ENCODE measurements around the gene RNF207. TPM values are rescaled to one million over a fixed set of nuclear protein-coding genes. Genes with fewer than 3 reads are reported as not detected.
"Not testable (repeated sequence)": the region's sequence is repeated elsewhere in the genome, so short reads cannot be mapped to it uniquely, and the experiment has no call there.

Gene RNF207
- total RNA-seq, 2 donors from 2014 or later = 28.9 to 53.0 TPM

DNA sequence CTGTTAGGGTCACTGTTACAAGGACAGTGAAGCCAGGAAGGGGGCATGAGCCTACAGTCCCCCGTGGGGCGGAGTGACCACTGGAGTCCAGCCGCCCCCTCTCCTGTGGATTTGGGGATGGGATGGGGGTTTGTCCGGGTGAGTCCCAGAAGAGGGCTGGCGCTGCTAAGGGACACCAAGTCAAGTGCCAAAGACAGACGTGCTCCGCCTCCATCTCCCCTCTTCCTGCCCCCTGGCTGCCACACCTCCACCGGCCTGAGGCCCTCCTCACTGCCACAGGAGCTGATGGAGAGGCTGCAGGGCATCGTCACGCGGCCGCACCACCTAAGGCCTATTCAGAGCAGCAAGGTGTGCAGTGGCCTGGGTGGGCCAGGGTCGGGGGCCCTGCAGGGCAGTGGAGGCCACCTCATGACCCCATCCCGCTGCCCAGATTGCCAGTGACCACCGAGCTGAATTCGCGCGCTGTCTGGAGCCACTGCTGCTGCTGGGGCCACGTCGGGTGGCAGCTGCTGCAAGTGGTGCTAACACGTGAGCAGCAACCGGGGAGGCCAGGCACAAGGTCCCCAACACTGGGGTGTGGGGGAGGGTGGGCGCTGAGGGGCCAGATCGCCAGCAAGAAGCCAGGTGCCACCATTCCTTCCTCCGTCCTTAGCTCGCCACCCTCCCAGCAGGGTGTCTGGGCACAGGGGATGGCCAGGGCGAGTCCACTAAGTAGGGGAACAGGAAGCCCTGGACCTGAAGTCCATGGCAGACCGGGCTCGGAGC is 4.9 kb downstream of the RNF207 start:
- Histone ChIP-seq H3K9me3 (no peaks in the 10 kb centered on the region), H3K27me3 (no peaks in the 10 kb centered on the region), H3K27ac (no peak overlapping the region), H3K4me3 (no peak overlapping the region), H3K4me1 (peaks cover 0 to 39% of the 10 kb centered on the region in 2 donors), H3K36me3 (peaks cover 26% of the 10 kb centered on the region)
- TF ChIP-seq, protein P1, sequence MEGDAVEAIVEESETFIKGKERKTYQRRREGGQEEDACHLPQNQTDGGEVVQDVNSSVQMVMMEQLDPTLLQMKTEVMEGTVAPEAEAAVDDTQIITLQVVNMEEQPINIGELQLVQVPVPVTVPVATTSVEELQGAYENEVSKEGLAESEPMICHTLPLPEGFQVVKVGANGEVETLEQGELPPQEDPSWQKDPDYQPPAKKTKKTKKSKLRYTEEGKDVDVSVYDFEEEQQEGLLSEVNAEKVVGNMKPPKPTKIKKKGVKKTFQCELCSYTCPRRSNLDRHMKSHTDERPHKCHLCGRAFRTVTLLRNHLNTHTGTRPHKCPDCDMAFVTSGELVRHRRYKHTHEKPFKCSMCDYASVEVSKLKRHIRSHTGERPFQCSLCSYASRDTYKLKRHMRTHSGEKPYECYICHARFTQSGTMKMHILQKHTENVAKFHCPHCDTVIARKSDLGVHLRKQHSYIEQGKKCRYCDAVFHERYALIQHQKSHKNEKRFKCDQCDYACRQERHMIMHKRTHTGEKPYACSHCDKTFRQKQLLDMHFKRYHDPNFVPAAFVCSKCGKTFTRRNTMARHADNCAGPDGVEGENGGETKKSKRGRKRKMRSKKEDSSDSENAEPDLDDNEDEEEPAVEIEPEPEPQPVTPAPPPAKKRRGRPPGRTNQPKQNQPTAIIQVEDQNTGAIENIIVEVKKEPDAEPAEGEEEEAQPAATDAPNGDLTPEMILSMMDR (IDR thresholded peaks at IDR 0.05) = no peak
- no peak for DNase-seq (ENCODE audit: low spot score)

DNA sequence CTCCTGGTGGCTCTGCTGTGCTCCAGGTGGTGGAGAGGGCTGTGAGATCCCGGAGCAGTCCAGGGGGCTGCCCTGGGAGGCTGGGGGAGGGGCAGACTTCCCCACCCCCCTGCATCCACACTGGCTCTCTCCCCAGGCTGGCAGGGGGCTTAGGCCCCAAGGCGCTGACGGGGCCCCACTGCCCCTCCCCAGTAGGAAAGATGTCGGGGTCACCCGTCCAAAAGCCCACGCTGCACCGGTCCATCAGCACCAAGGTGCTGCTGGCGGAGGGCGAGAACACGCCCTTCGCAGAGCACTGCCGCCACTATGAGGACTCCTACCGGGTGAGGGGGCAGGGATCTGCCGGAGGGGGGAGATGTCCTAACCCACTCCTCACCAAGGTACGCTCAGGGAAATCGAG is 5.8 kb downstream of the RNF207 start:
- Histone ChIP-seq H3K27ac (no peak overlapping the region), H3K27me3 (no peaks in the 10 kb centered on the region), H3K4me1 (peaks cover 0 to 29% of the 10 kb centered on the region in 2 donors), H3K4me3 (no peak overlapping the region), H3K36me3 (peaks cover 28% of the 10 kb centered on the region), H3K9me3 (no peaks in the 10 kb centered on the region)
- DNase-seq (ENCODE audit: low spot score) = no peak
- TF ChIP-seq, protein P1 (IDR thresholded peaks at IDR 0.05) = no peak

DNA sequence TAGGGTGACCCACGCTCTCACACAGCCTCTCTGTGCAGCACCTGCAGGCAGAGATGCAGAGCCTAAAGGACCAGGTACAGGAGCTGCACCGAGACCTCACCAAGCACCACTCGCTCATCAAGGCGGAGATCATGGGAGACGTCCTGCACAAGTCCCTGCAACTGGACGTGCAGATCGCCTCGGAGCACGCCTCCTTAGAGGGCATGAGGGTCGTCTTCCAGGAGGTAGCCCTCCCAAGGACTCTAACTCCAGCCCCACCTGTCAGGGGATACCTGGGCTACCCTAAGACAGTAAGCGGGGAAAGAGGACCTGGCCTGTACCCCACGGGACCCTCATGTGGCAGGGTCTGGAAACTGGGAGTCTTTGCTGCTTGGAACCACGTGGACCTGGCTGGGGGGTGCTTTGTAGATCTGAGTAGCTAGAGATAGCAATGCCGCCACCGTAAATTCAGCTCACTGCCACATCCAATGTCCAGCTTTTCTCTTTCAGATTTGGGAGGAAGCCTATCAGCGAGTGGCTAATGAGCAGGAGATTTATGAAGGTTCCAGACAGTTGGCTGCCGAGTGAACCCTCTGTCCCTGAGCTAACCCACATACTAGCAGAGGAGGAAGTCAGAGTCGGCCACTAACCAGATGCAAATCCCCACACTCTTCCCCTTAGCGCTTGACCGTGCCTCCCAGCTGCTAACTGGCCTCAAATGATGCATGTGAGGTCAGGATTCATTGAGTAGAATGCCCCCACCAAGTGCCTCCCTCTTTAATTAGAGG is 6.5 kb downstream of the RNF207 start:
- peaks cover 0 to 23% of the 10 kb centered on the region in 2 donors for H3K4me1 ChIP-seq
- TF ChIP-seq, protein P1 (IDR thresholded peaks at IDR 0.05) = no peak
- H3K27ac ChIP-seq = no peak overlapping the region
- H3K9me3 ChIP-seq = no peaks in the 10 kb centered on the region
- H3K36me3 ChIP-seq = peaks cover 28% of the 10 kb centered on the region
- no peak for DNase-seq (ENCODE audit: low spot score)
- H3K4me3 ChIP-seq = no peak overlapping the region
- H3K27me3 ChIP-seq = no peaks in the 10 kb centered on the region

DNA sequence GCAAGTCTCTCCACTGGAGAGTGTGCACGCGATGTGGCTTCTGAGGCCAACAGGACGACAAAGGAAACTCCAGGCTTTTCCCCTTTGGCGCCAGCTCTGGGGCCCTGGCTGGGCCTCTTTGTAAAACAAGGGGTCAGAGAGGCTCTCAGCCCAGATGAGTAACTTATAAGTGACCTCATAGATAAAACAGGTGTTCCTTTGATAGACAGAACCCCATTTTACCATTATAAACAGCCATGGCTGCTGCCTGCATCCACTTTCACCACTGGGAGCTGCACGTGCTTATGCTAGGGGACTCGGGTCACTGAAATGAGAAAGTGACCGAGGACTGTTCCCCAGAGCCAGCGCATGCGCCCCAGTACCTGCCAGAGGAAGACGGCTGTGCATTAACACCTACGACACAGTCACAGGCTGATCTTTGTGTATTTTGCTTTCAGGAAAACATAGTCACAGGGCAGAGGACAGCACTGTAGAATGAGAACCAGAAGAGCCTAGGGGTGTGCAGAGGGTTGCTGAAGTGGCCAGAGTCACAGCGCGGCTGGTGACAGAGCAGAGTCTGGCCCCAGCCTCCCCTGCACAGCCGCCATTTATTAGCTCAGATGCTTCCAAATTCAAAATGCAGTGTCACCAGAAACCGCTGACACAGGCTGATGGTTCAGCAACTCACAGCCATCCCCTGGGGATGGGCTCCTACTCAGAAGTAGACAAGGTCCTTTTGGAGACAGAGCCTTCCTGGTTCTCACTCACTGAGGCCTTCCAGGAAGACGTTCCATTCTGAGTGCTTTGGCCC is 12.7 kb downstream of the RNF207 start:
- Histone ChIP-seq H3K36me3 (peaks cover 24% of the 10 kb centered on the region), H3K4me3 (no peak overlapping the region), H3K9me3 (no peaks in the 10 kb centered on the region), H3K27ac (no peak overlapping the region), H3K4me1 (peaks cover 0 to 17% of the 10 kb centered on the region in 2 donors), H3K27me3 (no peaks in the 10 kb centered on the region)
- TF ChIP-seq, protein P1 (IDR thresholded peaks at IDR 0.05) = no peak
- DNase-seq (ENCODE audit: low spot score) = no peak

DNA sequence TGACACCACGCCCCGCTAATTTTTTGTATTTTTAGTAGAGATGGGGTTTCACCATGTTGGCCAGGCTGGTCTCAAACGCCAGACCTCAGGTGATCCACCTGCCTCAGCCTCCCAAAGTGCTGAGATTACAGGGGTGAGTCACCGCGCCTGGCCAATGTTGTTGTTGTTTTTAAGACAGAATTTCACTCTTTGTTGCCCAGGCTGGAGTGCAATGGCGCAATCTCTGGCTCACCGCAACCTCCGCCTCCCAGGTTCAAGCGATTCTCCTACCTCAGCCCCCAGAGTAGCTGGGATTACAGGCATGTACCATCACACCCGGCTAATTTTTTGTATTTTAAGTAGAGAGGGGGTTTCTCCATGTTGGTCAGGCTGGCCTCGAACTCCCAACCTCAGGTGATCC is 13.7 kb downstream of the RNF207 start:
- peaks cover 35% of the 10 kb centered on the region for H3K36me3 ChIP-seq
- DNase-seq (ENCODE audit: low spot score); H3K27me3 ChIP-seq; H3K27ac ChIP-seq; H3K9me3 ChIP-seq; H3K4me3 ChIP-seq: not testable (repeated sequence)
- H3K4me1 ChIP-seq = peaks cover 0 to 28% of the 10 kb centered on the region in 2 donors

DNA sequence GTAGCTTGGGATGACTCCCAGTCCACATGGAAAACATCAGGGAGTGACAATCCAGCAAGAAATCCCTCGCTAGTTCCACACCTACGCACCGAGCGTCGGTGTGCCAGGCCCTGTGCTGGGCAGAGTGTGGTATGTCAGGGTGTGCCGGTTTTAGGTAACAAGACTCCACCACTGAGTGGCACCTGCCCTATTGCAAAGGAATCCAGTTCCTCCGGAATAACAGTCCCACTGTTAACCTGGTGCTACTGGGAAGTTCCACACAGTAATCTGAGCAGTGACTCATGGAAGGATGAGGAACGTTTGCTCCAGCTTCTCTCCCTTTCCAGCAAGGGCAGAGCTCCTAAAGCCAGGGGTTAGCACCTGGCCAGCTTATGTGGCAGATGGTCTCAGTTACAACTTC is 14.3 kb downstream of the RNF207 start:
- no peaks in the 10 kb centered on the region for H3K27me3 ChIP-seq
- H3K36me3 ChIP-seq = peaks cover 40% of the 10 kb centered on the region
- H3K4me3 ChIP-seq = no peak overlapping the region
- DNase-seq (ENCODE audit: low spot score) = no peak
- TF ChIP-seq, protein P1 (IDR thresholded peaks at IDR 0.05) = no peak
- H3K9me3 ChIP-seq = no peaks in the 10 kb centered on the region
- H3K27ac ChIP-seq = no peak overlapping the region
- peaks cover 0 to 34% of the 10 kb centered on the region in 2 donors for H3K4me1 ChIP-seq
